Measurements from ENCODE around the gene PPM1E. TPM values are rescaled to one million over a fixed set of nuclear protein-coding genes. Genes with fewer than 3 reads are reported as not detected.

Gene PPM1E
- polyA plus RNA-seq, 1 donor (not counting 4 experiments of a cell fraction or from before 2014, with no cell fraction given) = not detected

- no peak for FAIRE-seq
- TF ChIP-seq CTCF (optimal IDR thresholded peaks at IDR 0.05 in 1 of 3, IDR thresholded peaks at IDR 0.05 in 1 of 3, conservative IDR thresholded peaks at IDR 0.05 in 1 of 3; ENCODE audit: extremely low read depth in 1 of 3, insufficient read depth in 2 of 3, low read length in 3 of 3) (peak in 2 of 3 experiments; percentile 44 to 53), EZH2 (IDR thresholded peaks at IDR 0.05; ENCODE audit: low read length) (no peak)
- H3K36me3 ChIP-seq (ENCODE audit: control insufficient read depth in 2 of 2, extremely low read depth in 1 of 2, insufficient read depth in 2 of 2, low read length in 2 of 2) = peaks cover 2 to 4% of the 10 kb centered on the region in 2 experiments
These were observed 44.6 kb upstream of the PPM1E start for GRCh38 chr17:58710948-58711552.

GRCh38 chr17:58722274-58722673, 33.4 kb upstream of the PPM1E start:
- Histone ChIP-seq H4K20me1 (ENCODE audit: control insufficient read depth, extremely low read depth, insufficient read depth, low read length) (no peaks in the 10 kb centered on the region), H3K9ac (ENCODE audit: control insufficient read depth, extremely low read depth, insufficient read depth, low read length) (no peak overlapping the region), H3K4me2 (ENCODE audit: control insufficient read depth, extremely low read depth, insufficient read depth, low read depth, low read length) (no peak overlapping the region), H3K4me1 (ENCODE audit: control insufficient read depth, extremely low read depth, insufficient read depth, low read length) (no peaks in the 10 kb centered on the region), H3K79me2 (ENCODE audit: control insufficient read depth, insufficient read depth, low read length) (no peaks in the 10 kb centered on the region), H3K9me1 (ENCODE audit: control insufficient read depth, extremely low read depth, insufficient read depth, low read length) (no peaks in the 10 kb centered on the region), H3K4me3 (ENCODE audit: control insufficient read depth in 2 of 3, extremely low read depth in 1 of 3, insufficient read depth in 2 of 3, low read depth in 1 of 3, low read length in 3 of 3) (no peak overlapping the region), H2AFZ (ENCODE audit: control insufficient read depth, low read length) (no peak overlapping the region), H3K36me3 (ENCODE audit: control insufficient read depth in 2 of 2, extremely low read depth in 1 of 2, insufficient read depth in 2 of 2, low read length in 2 of 2) (peaks cover 0 to 3% of the 10 kb centered on the region in 2 experiments), H3K27ac (ENCODE audit: control insufficient read depth, insufficient read depth, low read length) (no peak overlapping the region), H3K27me3 (ENCODE audit: control insufficient read depth, extremely low read depth, insufficient read depth, low read length) (no peaks in the 10 kb centered on the region), H3K9me3 (ENCODE audit: control insufficient read depth, low read depth, low read length) (no peaks in the 10 kb centered on the region)
- dilution Hi-C loops (cut with MboI; ENCODE audit: extremely low pct_ligation_motif_present, low sequenced_read_pairs) = no loop called here
- FAIRE-seq = no peak
- no peak for DNase-seq (ENCODE audit: low read depth, low spot score)
- TF ChIP-seq EZH2 (IDR thresholded peaks at IDR 0.05; ENCODE audit: low read length) = no peak
- TF ChIP-seq CTCF (optimal IDR thresholded peaks at IDR 0.05 in 1 of 3, IDR thresholded peaks at IDR 0.05 in 1 of 3, conservative IDR thresholded peaks at IDR 0.05 in 1 of 3; ENCODE audit: extremely low read depth in 1 of 3, insufficient read depth in 2 of 3, low read length in 3 of 3) = no peak

More at GRCh38 chr17:58710948-58711552, 44.6 kb upstream of the PPM1E start:
- Histone ChIP-seq H4K20me1 (ENCODE audit: control insufficient read depth, extremely low read depth, insufficient read depth, low read length) (no peaks in the 10 kb centered on the region), H3K9me3 (ENCODE audit: control insufficient read depth, low read depth, low read length) (no peaks in the 10 kb centered on the region), H3K9ac (ENCODE audit: control insufficient read depth, extremely low read depth, insufficient read depth, low read length) (no peak overlapping the region), H3K27ac (ENCODE audit: control insufficient read depth, insufficient read depth, low read length) (no peak overlapping the region), H2AFZ (ENCODE audit: control insufficient read depth, low read length) (no peak overlapping the region), H3K9me1 (ENCODE audit: control insufficient read depth, extremely low read depth, insufficient read depth, low read length) (no peaks in the 10 kb centered on the region), H3K27me3 (ENCODE audit: control insufficient read depth, extremely low read depth, insufficient read depth, low read length) (no peaks in the 10 kb centered on the region), H3K4me1 (ENCODE audit: control insufficient read depth, extremely low read depth, insufficient read depth, low read length) (no peaks in the 10 kb centered on the region), H3K4me3 (ENCODE audit: control insufficient read depth in 2 of 3, extremely low read depth in 1 of 3, insufficient read depth in 2 of 3, low read depth in 1 of 3, low read length in 3 of 3) (no peak overlapping the region), H3K79me2 (ENCODE audit: control insufficient read depth, insufficient read depth, low read length) (no peaks in the 10 kb centered on the region), H3K4me2 (ENCODE audit: control insufficient read depth, extremely low read depth, insufficient read depth, low read depth, low read length) (no peak overlapping the region)
- dilution Hi-C loops (cut with MboI; ENCODE audit: extremely low pct_ligation_motif_present, low sequenced_read_pairs) = no loop called here
- DNase-seq (ENCODE audit: low read depth, low spot score) = no peak

Measured in keratinocyte (primary cell).